DND-41 (cell line): ENCODE results near the gene HNRNPLL.

Experiments
- EZH2 ChIP-seq: IDR thresholded peaks from 3 replicates; pipeline ENCODE4 v1.6.1; 2012; ENCODE audit warnings: borderline replicate concordance, low read depth, mild to moderate bottlenecking, moderate library complexity, low read length, inconsistent platforms; ENCODE audit not compliant: severe bottlenecking
- TF ChIP-seq, protein P1 (sequence below): IDR thresholded peaks from 2 replicates; pipeline ENCODE4 v1.5.1; 2012; ENCODE audit warnings: borderline replicate concordance, low read length, moderate library complexity, mild to moderate bottlenecking; ENCODE audit not compliant: poor library complexity, severe bottlenecking; ENCODE audit errors: extremely low read depth

GRCh38 chr2:38583524-38583923, 19.2 kb downstream of the HNRNPLL start:
- TF ChIP-seq, protein P1, sequence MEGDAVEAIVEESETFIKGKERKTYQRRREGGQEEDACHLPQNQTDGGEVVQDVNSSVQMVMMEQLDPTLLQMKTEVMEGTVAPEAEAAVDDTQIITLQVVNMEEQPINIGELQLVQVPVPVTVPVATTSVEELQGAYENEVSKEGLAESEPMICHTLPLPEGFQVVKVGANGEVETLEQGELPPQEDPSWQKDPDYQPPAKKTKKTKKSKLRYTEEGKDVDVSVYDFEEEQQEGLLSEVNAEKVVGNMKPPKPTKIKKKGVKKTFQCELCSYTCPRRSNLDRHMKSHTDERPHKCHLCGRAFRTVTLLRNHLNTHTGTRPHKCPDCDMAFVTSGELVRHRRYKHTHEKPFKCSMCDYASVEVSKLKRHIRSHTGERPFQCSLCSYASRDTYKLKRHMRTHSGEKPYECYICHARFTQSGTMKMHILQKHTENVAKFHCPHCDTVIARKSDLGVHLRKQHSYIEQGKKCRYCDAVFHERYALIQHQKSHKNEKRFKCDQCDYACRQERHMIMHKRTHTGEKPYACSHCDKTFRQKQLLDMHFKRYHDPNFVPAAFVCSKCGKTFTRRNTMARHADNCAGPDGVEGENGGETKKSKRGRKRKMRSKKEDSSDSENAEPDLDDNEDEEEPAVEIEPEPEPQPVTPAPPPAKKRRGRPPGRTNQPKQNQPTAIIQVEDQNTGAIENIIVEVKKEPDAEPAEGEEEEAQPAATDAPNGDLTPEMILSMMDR = no peak
- TF ChIP-seq EZH2 = no peak
